Measurements from ENCODE around the gene ARHGAP26.

Gene ARHGAP26

GRCh38 chr5:142785206-142785605 lies 15.0 kb downstream of the ARHGAP26 start:
- DNase-seq = no peak

DNA sequence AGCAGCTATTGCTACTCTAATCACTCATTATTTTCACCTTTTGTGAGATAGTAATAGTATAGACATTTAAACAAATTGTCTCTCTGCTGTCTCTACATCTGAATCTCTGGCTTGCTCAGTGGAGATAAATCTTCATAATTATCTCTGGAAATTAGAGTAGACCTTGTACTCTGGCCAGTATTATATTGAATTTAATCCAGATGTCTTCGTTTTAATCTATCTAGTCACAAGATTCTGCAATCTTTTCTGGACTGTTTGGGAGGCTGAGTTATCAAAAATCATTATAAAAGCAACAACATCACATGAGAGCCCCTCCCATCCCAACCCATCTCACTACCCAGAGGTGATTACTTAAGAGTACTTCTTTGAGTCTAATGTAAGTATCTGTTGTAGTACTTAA lies 19.0 kb downstream of the ARHGAP26 start:
- no peak for DNase-seq

GRCh38 chr5:142792012-142792864 lies 22.1 kb downstream of the ARHGAP26 start:
- DNase-seq = no peak

DNA sequence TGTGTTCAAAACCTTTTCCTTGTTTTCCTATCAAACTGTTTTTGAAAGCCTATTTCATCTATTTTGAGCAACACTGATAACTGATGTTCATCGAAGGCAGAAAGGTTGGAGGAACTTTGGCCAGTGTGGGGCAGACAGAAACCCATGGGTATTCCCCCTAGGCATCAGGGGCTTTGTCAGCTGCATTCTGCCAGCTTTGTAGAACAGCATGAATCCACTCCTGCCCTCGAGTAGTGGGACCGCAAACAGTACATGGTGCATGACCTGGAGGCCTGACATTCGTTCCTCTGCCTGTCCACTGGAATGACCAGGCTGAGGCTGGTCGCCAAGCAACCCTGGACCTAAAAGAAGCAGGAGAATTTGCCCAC lies 22.7 kb downstream of the ARHGAP26 start:
- DNase-seq = no peak

GRCh38 chr5:142794537-142794936 lies 24.4 kb downstream of the ARHGAP26 start:
- no peak for DNase-seq

DNA sequence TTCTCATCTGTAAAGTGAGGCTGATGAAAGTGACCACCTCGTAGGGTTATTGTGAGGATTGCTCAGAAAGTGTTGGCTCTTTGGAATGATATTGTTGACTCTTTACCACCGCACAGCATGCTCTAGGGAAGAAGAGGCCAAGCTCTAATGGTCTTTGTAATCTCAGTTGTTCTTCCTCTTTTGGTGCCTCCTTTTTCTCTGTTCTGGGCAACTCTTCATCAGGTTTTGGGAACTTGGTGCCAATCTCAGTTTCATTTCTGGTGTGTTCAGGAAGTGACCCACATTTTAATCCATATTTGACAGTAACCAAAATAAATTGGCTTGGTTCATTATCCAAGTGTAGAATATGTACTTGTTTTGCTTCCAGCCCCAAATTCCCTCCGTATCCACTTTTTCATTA lies 25.1 kb downstream of the ARHGAP26 start:
- DNase-seq = no peak

DNA sequence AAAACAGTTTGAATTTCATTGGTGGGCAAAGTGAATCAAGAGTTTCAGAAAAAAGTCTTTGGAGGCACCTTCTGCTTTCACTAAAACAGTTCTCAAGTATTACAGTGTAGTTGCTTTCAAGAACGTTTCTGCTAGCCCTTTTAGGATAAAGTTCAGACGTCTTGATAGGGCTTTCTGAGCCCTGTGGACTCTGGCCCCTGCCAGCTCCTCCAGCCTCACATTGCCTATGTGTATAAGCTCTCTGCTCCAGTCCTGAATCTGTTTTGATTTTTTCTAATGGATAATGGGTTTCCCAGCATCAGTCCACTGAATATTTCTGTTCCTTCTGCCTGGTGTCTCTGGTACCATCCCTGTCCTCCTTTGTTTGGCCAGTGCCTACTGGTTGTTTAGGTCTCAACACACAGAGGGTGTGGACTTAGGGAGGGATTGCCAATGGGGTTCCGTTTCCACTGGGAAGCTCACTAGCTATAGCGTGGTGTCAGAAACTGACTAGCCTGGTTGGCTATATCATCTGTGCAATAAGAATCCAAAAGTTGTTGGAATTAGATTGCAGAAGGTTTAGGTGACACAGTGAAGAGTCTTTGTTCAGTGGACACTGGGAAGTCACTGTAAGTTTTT lies 26.4 kb downstream of the ARHGAP26 start:
- no peak for DNase-seq

- no peak for DNase-seq
These were observed 27.2 kb downstream of the ARHGAP26 start for GRCh38 chr5:142797420-142797819.

DNA sequence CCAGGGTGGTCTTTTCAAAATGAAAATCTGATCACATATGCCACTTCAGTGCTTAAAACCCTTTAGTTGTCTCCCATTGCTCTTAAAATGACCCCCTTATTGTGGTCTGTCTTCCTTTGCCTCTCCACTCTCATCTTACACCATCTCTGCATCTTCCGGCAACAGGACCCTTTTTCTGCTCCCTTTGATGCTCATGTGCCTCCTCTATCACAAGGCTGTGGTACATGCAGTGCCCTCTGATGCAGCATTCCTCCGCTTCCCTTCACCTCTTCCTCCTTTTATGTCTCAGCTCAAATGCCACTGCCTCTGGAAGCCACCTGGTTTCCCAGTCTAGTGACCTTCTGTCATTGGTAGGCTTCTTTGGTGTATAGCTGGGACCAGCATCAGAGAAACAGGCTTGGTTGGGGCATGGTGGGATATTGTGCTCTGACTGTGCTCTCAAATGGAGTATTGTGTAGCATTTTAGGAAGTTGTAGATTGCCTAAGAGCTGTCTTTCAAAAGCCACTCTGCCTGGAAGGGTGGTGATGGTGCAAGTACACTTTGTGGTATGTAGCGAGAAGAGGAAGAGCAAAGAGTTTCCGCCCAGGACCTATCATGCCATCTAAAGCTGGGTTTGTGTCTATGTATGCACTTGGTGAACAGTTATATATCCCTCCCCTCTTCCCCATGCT lies 28.1 kb downstream of the ARHGAP26 start:
- no peak for DNase-seq

GRCh38 chr5:142800776-142801494 lies 30.8 kb downstream of the ARHGAP26 start:
- DNase-seq = no peak

DNA sequence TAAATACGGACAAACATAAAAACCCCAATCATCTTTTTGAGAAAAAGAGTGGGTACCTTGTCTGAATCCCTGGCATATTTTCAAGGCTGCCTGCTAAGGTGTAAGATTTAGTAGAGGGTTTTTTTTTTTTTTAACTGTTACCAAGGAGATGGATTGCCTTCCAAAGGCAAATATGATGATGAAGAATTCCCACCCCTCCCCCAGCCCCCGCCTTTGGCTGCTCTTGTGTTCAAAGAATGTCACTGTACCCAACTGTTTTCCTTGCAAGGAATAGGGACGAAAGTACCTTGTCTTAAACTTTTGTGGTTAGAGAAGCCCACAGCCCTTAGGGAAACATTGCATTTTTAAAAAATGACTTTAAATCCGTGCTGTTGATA lies 31.3 kb downstream of the ARHGAP26 start:
- no peak for DNase-seq

DNA sequence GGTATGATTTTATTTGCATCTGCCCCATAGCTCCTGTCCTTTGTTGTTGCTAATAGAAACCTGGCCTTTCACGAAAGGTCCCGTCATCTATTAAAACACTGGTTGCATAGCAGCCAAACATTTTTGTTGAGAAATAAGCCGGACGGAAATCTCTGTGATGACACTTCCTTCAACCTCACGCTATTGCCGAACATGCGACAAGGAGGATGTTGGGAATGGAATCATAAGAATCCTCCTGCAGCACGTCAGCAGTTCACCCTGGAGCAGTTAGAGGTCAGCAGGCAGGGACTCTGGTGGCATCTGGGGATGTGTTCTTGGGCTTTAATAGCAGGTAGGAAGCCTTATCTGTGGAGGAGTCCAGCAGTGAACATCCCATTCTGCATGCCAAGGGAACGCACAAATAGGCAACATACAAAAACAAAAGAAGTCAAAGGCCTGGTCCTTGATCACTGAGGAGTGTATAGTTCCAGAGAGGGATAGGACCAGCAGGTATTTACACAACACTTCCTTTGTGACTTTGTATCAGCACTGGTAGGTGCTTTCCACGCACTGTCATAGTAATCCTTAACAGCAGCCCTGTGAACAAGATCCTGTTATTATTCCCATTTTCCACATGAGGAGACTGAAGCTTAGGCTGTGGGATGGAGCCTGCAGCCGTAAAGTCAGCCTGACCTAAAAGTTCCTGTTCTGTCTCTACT lies 33.4 kb downstream of the ARHGAP26 start:
- no peak for DNase-seq

- no peak for DNase-seq
These were observed 35.2 kb downstream of the ARHGAP26 start for GRCh38 chr5:142805339-142805738.

DNA sequence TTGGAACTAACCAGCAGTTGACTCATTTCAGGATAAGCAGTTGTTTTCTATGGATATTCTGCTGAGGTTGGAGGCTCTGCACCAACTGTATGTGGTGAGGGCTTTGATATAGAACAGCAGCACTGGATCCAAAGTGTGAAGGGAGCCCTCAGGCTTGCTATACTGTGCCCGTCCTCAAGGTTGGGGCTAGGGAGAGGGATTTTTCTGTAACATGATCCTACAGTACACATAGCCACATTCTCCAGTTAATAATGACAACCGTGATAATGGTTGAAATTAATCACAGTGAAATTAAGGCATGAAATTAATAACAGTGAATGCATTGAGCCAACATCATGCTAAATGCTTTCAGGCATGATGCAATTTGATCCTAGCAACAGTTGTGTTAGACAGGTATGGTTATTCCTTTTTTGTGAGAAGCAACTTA lies 36.7 kb downstream of the ARHGAP26 start:
- DNase-seq = no peak

- DNase-seq = no peak
These were observed 37.3 kb downstream of the ARHGAP26 start for GRCh38 chr5:142807372-142807911.

- DNase-seq = no peak
These were observed 38.9 kb downstream of the ARHGAP26 start for GRCh38 chr5:142808878-142809598.

DNA sequence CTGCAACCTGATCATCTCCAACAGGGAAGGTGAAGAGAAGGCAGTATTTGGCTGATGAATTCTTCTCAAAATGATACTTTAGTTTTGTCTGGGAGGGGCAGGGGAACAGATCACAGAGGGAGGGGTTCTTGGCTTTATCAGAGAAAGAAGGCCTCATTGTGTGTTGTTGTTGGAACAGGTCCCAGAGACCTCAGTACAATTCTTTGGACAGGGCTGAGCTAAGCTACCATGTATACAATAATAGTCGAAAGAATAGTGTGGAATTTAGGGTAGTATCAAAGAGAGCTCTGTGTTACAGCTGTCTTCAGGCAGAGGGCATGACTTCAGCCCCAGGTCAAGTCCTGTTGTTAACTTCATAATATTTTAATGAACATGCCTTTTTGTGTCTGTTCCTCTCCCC lies 39.9 kb downstream of the ARHGAP26 start:
- no peak for DNase-seq

GRCh38 chr5:142810743-142811290 lies 40.6 kb downstream of the ARHGAP26 start:
- no peak for DNase-seq

DNA sequence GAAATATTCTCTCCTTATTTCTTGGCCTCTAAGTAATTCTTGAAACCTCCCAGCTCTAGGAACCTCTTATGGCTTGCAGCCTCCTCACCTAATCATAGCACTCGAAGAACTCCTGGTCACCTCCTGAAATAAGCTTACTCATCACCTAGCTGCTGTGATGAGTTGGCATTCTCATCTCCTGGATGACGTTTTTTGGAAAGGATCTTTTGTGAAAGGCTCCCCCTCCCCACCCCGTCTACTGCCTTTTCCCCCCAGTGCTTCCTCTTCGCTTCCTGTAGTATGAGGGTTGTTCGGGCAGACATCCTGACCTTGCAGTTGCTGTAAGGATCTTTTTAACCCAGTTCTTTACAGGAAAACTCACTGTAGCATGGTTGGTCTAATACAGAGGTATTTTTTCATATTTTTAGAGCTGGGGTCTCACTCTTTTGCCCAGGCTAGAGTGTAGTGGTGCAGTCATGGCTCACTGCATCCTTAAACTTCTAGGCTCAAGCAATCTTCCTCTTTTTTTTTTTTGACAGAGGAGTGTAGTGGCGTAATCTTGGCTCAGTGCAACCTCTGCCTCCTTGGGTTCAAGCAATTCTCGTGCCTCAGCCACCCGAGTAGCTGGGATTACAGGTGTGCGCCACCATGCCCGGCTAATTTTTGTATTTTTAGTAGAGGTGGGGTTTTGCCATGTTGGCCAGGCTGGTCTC lies 41.8 kb downstream of the ARHGAP26 start:
- DNase-seq = no peak

DNA sequence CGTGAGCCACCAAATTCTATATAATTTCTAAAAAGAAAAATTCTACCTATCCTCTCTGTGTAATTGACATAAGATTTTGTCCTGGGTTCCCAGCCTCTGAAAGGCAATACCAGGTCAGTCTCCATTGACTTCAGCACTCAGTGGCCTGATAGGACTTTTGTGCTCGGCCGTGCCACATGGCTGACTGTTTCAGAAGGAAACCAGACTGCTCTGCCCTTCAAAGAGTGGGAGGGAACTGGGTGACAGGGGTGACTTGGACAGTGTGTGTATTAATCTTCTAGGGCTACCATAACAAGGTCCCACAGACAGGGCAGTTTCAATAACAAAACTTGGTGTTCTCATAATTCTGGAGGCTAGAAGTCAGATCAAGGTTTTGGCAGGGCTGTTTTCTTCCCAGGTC lies 43.0 kb downstream of the ARHGAP26 start:
- no peak for DNase-seq

GRCh38 chr5:142814122-142814521 lies 43.9 kb downstream of the ARHGAP26 start:
- no peak for DNase-seq

All from NCI-H1694 (cell line).